HCT116 (cell line): ENCODE measurements around the gene BAX. TPM values are rescaled to one million over a fixed set of nuclear protein-coding genes. Genes with fewer than 3 reads are reported as not detected.

ENCODE experiments used
- ATAC-seq: fragments of 200-7000 bp; cut with Tn5 transposase; 2 replicates; pipeline ENCODE4 v1.9.1; 2020; ENCODE audit warnings: mild to moderate bottlenecking, moderate library complexity
- BruUV-seq: library from RNA; stranded (reverse); fragments of 400-500 nt; replicated peaks from 2 replicates; lab custom pipeline; 2021; lab: Mats Ljungman, UMichigan
- CTCF ChIA-PET: fragments of 300-600 bp; sonication (Branson Sonifier 250); formaldehyde crosslinking; loops from one replicate; lab custom pipeline; 2021; ENCODE audit warnings: antibody characterized with exemption; lab: Charles Lee
- POLR2A ChIA-PET: fragments of 300-600, 350-600 bp; sonication (Branson Sonifier 250); formaldehyde crosslinking; loops from one replicate; lab custom pipeline; 2021; ENCODE audit warnings: antibody characterized with exemption; lab: Charles Lee
- RAD21 ChIA-PET, 2 experiments: fragments of 300-600 bp; sonication (Branson Sonifier 250); formaldehyde crosslinking; loops; one replicate each; lab custom pipeline; 2023; ENCODE audit warnings: low total read pairs in 2 of 2; ENCODE audit not compliant: uncharacterized antibody in 2 of 2, unreplicated experiment in 2 of 2, low non-redundant PET in 1 of 2; lab: Charles Lee
- DNase-seq: peaks from one replicate; pipeline ENCODE4 v3.0.0-alpha.2; 2010; ENCODE audit warnings: low read depth, low spot score
- H2AFZ ChIP-seq: fragments of 200-600 bp; shearing (Covaris generic), sonication (generic); 2 replicates; pipeline ENCODE4 v1.6.1; 2017; ENCODE audit warnings: low read depth, mixed run types, mixed read lengths, antibody characterized with exemption, low read length; ENCODE audit not compliant: poor library complexity, severe bottlenecking
- H3K27ac ChIP-seq: 2 replicates; pipeline ENCODE4 v1.5.1; 2012; ENCODE audit warnings: low read depth, low read length
- H3K27me3 ChIP-seq: fragments of 200-600 bp; sonication (generic); 2 replicates; pipeline ENCODE4 v1.6.1; 2016; ENCODE audit warnings: mixed run types, low read length, mixed read lengths; ENCODE audit not compliant: insufficient read depth
- H3K36me3 ChIP-seq, 2 experiments: fragments of 200-500 bp in 1 of 2; fragments of 200-600 bp in 1 of 2; sonication (Bioruptor generic) in 1 of 2; sonication (generic) in 1 of 2; 2 replicates each; pipeline versions ENCODE4 v1.5.1 to v1.6.1; 2014 to 2016; ENCODE audit warnings: low read length in 2 of 2, inconsistent platforms in 1 of 2, mixed read lengths in 1 of 2, mixed run types in 1 of 2; ENCODE audit not compliant: insufficient read depth in 2 of 2, control insufficient read depth in 1 of 2
- H3K4me1 ChIP-seq, 2 experiments: fragments of 200-600 bp in 1 of 2; sonication (generic) in 1 of 2; 2 replicates each; pipeline versions ENCODE4 v1.5.1 to v1.6.1; 2012 to 2017; ENCODE audit warnings: low read length in 2 of 2, inconsistent platforms in 1 of 2, mild to moderate bottlenecking in 1 of 2, mixed read lengths in 1 of 2, mixed run types in 1 of 2, moderate library complexity in 1 of 2; ENCODE audit not compliant: insufficient read depth in 2 of 2, control insufficient read depth in 1 of 2
- H3K4me2 ChIP-seq: fragments of 200-600 bp; sonication (generic); 2 replicates; pipeline ENCODE4 v1.6.1; 2017; ENCODE audit warnings: mixed run types, low read length, mixed read lengths
- H3K4me3 ChIP-seq, 2 experiments: fragments of 200-600 bp in 1 of 2; sonication (generic) in 1 of 2; replicated peaks in 1 of 2; 2 replicates each; pipeline ENCODE4 v1.5.1; 2011 to 2016; ENCODE audit warnings: low read length in 2 of 2, control low read depth in 1 of 2, low read depth in 1 of 2, mild to moderate bottlenecking in 1 of 2, mixed read lengths in 1 of 2, mixed run types in 1 of 2
- H3K79me2 ChIP-seq: fragments of 200-600 bp; sonication (generic); 2 replicates; pipeline ENCODE4 v1.6.1; 2017; ENCODE audit warnings: mild to moderate bottlenecking, mixed run types, low read length, moderate library complexity, mixed read lengths; ENCODE audit not compliant: insufficient read depth
- H3K9ac ChIP-seq: fragments of 200-600 bp; sonication (generic); 2 replicates; pipeline ENCODE4 v1.6.1; 2016; ENCODE audit warnings: low read length, mixed read lengths
- H3K9me2 ChIP-seq: fragments of 200-600 bp; sonication (generic), shearing (Covaris generic); 2 replicates; pipeline ENCODE4 v1.6.1; 2017; ENCODE audit warnings: mixed run types, mild to moderate bottlenecking, moderate library complexity; ENCODE audit not compliant: insufficient read depth
- H3K9me3 ChIP-seq, 2 experiments: fragments of 200-500 bp in 1 of 2; fragments of 200-600 bp in 1 of 2; sonication (Bioruptor generic) in 1 of 2; sonication (generic) in 1 of 2; 2 replicates each; pipeline ENCODE4 v1.6.1; 2014 to 2017; ENCODE audit warnings: low read length in 2 of 2, mixed read lengths in 2 of 2, inconsistent platforms in 1 of 2, low read depth in 1 of 2, mild to moderate bottlenecking in 1 of 2, mixed run types in 1 of 2, moderate library complexity in 1 of 2; ENCODE audit not compliant: control insufficient read depth in 1 of 2, insufficient read depth in 1 of 2
- H4K20me1 ChIP-seq: fragments of 200-600 bp; sonication (generic), shearing (Covaris generic); 2 replicates; pipeline ENCODE4 v1.6.1; 2017; ENCODE audit warnings: mixed run types, mild to moderate bottlenecking, moderate library complexity; ENCODE audit not compliant: insufficient read depth
- ATF3 ChIP-seq: IDR thresholded peaks from 2 replicates; pipeline ENCODE4 v1.6.1; 2012
- CBX3 ChIP-seq: IDR thresholded peaks from 2 replicates; pipeline ENCODE4 v1.6.1; 2012; ENCODE audit warnings: low read depth
- EGR1 ChIP-seq: IDR thresholded peaks from 2 replicates; pipeline ENCODE4 v1.6.1; 2012; ENCODE audit warnings: low read depth
- ELF1 ChIP-seq: IDR thresholded peaks from 2 replicates; pipeline ENCODE4 v1.6.1; 2012; ENCODE audit warnings: low read depth, borderline replicate concordance
- EZH2phosphoT487 ChIP-seq: fragments of 200-600 bp; IDR thresholded peaks from 2 replicates; pipeline ENCODE4 v1.6.1; 2018; ENCODE audit warnings: antibody characterized with exemption, borderline replicate concordance
- FOSL1 ChIP-seq: IDR thresholded peaks from 2 replicates; pipeline ENCODE4 v1.6.1; 2012; ENCODE audit warnings: low read depth
- JUND ChIP-seq: IDR thresholded peaks from 2 replicates; pipeline ENCODE4 v1.6.1; 2012
- MAX ChIP-seq: IDR thresholded peaks from 2 replicates; pipeline ENCODE4 v1.6.1; 2012
- POLR2A ChIP-seq: IDR thresholded peaks from 2 replicates; pipeline ENCODE4 v1.7.0; 2011; ENCODE audit warnings: borderline replicate concordance; ENCODE audit not compliant: insufficient read depth, insufficient read length; ENCODE audit errors: extremely low read depth
- RAD21 ChIP-seq: IDR thresholded peaks from 2 replicates; pipeline ENCODE4 v1.6.1; 2012; ENCODE audit warnings: low read depth, mild to moderate bottlenecking
- REST ChIP-seq: IDR thresholded peaks from 2 replicates; pipeline ENCODE4 v1.6.1; 2012; ENCODE audit warnings: low read depth
- SIN3A ChIP-seq: IDR thresholded peaks from 2 replicates; pipeline ENCODE4 v1.6.1; 2012; ENCODE audit warnings: low read depth
- SP1 ChIP-seq: IDR thresholded peaks from 2 replicates; pipeline ENCODE4 v1.6.1; 2012; ENCODE audit warnings: low read depth
- SRF ChIP-seq: IDR thresholded peaks from 2 replicates; pipeline ENCODE4 v1.6.1; 2012; ENCODE audit warnings: low read depth
- TCF7L2 ChIP-seq: IDR thresholded peaks from 2 replicates; pipeline ENCODE4 v1.7.0; 2011; ENCODE audit warnings: borderline replicate concordance, inconsistent platforms; ENCODE audit not compliant: insufficient read depth, insufficient read length; ENCODE audit errors: extremely low read depth
- YY1 ChIP-seq: IDR thresholded peaks from 2 replicates; pipeline ENCODE4 v1.6.1; 2011; ENCODE audit warnings: low read length, low read depth, moderate library complexity, mild to moderate bottlenecking; ENCODE audit not compliant: insufficient replicate concordance; ENCODE audit errors: extremely low read depth
- ZFX ChIP-seq: fragments of 450-650 bp; IDR thresholded peaks from 2 replicates; pipeline ENCODE4 v1.6.1; 2017
- ZNF274 ChIP-seq: fragments of 200-500 bp; sonication (Bioruptor generic); IDR thresholded peaks from 2 replicates; pipeline ENCODE4 v1.6.1; 2014; ENCODE audit warnings: mild to moderate bottlenecking, low read depth, low read length, inconsistent platforms
- intact Hi-C: fragments of 100-400 bp; cut with micrococcal nuclease; formaldehyde crosslinking; loops from 2 replicates; pipeline ENCODE4 v1.10.0; 2022
- total RNA-seq: library from RNA; stranded (reverse); gene quantifications from one replicate; pipeline ENCODE4 v1.2.1, GENCODE V29; 2021; ENCODE audit not compliant: unreplicated experiment
- TF ChIP-seq, protein P1 (sequence below), 3 experiments: fragments of 200-600 bp in 1 of 3; sonication (generic) in 1 of 3; IDR thresholded peaks in 2 of 3; conservative IDR thresholded peaks in 1 of 3; 2 replicates each; pipeline ENCODE4 v1.5.1; 2012 to 2017; ENCODE audit warnings: low read depth in 2 of 3, low read length in 2 of 3, antibody characterized with exemption in 1 of 3, borderline replicate concordance in 1 of 3, control low read depth in 1 of 3, mild to moderate bottlenecking in 1 of 3, mixed read lengths in 1 of 3, mixed run types in 1 of 3, moderate library complexity in 1 of 3; ENCODE audit not compliant: insufficient read depth in 1 of 3
- TF ChIP-seq, protein P2 (sequence below): IDR thresholded peaks from 2 replicates; pipeline ENCODE4 v1.6.1; 2011; ENCODE audit warnings: mild to moderate bottlenecking, low read length, moderate library complexity; ENCODE audit not compliant: insufficient replicate concordance; ENCODE audit errors: extremely low read depth

Gene BAX
- total RNA-seq, 1 experiment from 2014 or later: 96.4 TPM

DNA sequence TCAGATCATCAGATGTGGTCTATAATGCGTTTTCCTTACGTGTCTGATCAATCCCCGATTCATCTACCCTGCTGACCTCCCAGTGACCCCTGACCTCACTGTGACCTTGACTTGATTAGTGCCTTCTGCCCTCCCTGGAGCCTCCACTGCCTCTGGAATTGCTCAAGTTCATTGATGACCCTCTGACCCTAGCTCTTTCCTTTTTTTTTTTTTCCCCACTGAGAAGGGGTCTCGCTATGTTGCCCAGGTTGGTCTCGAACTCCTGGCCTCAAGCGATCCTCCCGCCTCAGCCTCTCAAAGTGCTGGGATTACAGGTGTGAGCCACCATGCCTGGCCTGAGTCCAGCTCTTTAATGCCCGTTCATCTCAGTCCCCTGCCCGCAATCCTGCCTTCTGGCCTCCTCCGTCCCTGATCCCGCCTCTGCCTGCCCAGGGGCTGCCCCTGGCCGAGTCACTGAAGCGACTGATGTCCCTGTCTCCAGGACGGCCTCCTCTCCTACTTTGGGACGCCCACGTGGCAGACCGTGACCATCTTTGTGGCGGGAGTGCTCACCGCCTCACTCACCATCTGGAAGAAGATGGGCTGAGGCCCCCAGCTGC, 6.5 kb downstream of the BAX start:
- Histone ChIP-seq H3K4me1 (peaks cover 35 to 51% of the 10 kb centered on the region in 2 experiments), H4K20me1 (peaks cover 3% of the 10 kb centered on the region; the same call in 1 of the 2 replicates), H3K36me3 (peaks cover 0 to 7% of the 10 kb centered on the region in 2 experiments; a peak in 1 of 4 replicates), H3K4me2 (peak overlapping the region; percentile 83; the same call in 1 of the 2 replicates), H3K9ac (no peak overlapping the region), H3K27me3 (no peaks in the 10 kb centered on the region), H3K4me3 (no peak overlapping the region), H3K9me2 (no peaks in the 10 kb centered on the region), H3K27ac (peak overlapping the region; percentile 98), H3K9me3 (no peaks in the 10 kb centered on the region), H3K79me2 (peaks cover 14% of the 10 kb centered on the region), H2AFZ (no peak overlapping the region)
- no TSS peak for BruUV-seq
- TF ChIP-seq, protein P1, sequence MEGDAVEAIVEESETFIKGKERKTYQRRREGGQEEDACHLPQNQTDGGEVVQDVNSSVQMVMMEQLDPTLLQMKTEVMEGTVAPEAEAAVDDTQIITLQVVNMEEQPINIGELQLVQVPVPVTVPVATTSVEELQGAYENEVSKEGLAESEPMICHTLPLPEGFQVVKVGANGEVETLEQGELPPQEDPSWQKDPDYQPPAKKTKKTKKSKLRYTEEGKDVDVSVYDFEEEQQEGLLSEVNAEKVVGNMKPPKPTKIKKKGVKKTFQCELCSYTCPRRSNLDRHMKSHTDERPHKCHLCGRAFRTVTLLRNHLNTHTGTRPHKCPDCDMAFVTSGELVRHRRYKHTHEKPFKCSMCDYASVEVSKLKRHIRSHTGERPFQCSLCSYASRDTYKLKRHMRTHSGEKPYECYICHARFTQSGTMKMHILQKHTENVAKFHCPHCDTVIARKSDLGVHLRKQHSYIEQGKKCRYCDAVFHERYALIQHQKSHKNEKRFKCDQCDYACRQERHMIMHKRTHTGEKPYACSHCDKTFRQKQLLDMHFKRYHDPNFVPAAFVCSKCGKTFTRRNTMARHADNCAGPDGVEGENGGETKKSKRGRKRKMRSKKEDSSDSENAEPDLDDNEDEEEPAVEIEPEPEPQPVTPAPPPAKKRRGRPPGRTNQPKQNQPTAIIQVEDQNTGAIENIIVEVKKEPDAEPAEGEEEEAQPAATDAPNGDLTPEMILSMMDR (IDR thresholded peaks at IDR 0.05 in 2 of 3, conservative IDR thresholded peaks at IDR 0.05 in 1 of 3; ENCODE audit: borderline replicate concordance in 1 of 3, insufficient read depth in 1 of 3, low read depth in 2 of 3, low read length in 2 of 3): no peak
- TF ChIP-seq YY1 (no peak), ZNF274 (no peak), ELF1 (no peak), CBX3 (no peak), EZH2phosphoT487 (no peak), JUND (no peak), POLR2A (no peak), ZFX (no peak), SP1 (no peak), FOSL1 (no peak), MAX (no peak), TCF7L2 (no peak), EGR1 (no peak), REST (no peak), SRF (no peak), SIN3A (no peak), ATF3 (no peak), RAD21 (no peak)
- TF ChIP-seq, protein P2, sequence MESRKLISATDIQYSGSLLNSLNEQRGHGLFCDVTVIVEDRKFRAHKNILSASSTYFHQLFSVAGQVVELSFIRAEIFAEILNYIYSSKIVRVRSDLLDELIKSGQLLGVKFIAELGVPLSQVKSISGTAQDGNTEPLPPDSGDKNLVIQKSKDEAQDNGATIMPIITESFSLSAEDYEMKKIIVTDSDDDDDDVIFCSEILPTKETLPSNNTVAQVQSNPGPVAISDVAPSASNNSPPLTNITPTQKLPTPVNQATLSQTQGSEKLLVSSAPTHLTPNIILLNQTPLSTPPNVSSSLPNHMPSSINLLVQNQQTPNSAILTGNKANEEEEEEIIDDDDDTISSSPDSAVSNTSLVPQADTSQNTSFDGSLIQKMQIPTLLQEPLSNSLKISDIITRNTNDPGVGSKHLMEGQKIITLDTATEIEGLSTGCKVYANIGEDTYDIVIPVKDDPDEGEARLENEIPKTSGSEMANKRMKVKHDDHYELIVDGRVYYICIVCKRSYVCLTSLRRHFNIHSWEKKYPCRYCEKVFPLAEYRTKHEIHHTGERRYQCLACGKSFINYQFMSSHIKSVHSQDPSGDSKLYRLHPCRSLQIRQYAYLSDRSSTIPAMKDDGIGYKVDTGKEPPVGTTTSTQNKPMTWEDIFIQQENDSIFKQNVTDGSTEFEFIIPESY: no peak
- POLR2A ChIA-PET: interaction anchor here (0.6 to 1.5 kb wide), 6 partner anchors 9 to 89 kb away, joined by 3 to 12 read pairs (median 4); partner anchors contain the start of genes DHDH, GYS1, NUCB1 and PPP1R15A
- RAD21 ChIA-PET: no interaction called here
- ATAC-seq: no peak
- DNase-seq: no peak
- CTCF ChIA-PET: interaction anchor here (1.2 to 1.3 kb wide), 2 partner anchors 9 to 32 kb away, joined by 3 to 8 read pairs; partner anchors contain the start of gene RUVBL2
- intact Hi-C loops: no loop called here
